NCI-H460 (cell line): Measurements from ENCODE around the gene ANKHD1. TPM values are rescaled to one million over a fixed set of nuclear protein-coding genes. Genes with fewer than 3 reads are reported as not detected.
A peak's percentile ranks its signal among the peaks of the same experiment; 100 is the strongest.

ENCODE experiments used
- DNase-seq: peaks from one replicate; pipeline ENCODE4 v3.0.0-alpha.2; 2016; ENCODE audit warnings: low read depth; ENCODE audit errors: extremely low read depth
- total RNA-seq: library from RNA; depleted of rRNA; stranded (reverse); fragments of >200 nt; shearing (Covaris generic); gene quantifications from 2 replicates; pipeline ENCODE4 v1.2.3, GENCODE V29; 2014

ANKHD1 gene
- total RNA-seq, 1 experiment from 2014 or later = 59.7 TPM

- DNase-seq = peak; percentile 84
These were observed 155.6 kb downstream of the ANKHD1 start, which contains the start of gene SRA1 for GRCh38 chr5:140557136-140557805. Gene SRA1, minus strand, starts transcription at chr5:140557473. Its CDS starts 21 bp downstream, at chr5:140557452.

- no peak for DNase-seq
These were observed 156.3 kb downstream of the ANKHD1 start for GRCh38 chr5:140557965-140558364.

- no peak for DNase-seq
These were observed 156.9 kb downstream of the ANKHD1 start for GRCh38 chr5:140558542-140558941.

- no peak for DNase-seq
These were observed 158.6 kb downstream of the ANKHD1 start for GRCh38 chr5:140560227-140560626.

GRCh38 chr5:140561753-140562523 is 160.3 kb downstream of the ANKHD1 start:
- no peak for DNase-seq

GRCh38 chr5:140563596-140563995 is 162.0 kb downstream of the ANKHD1 start:
- no peak for DNase-seq

- peak; percentile 96 for DNase-seq
These were observed 162.8 kb downstream of the ANKHD1 start, which contains the start of the genes APBB3 and SLC35A4 for GRCh38 chr5:140564196-140565023. Gene APBB3, minus strand, starts transcription at chr5:140564598. Its CDS starts 353 bp downstream, at chr5:140564245. Gene SLC35A4, plus strand, starts transcription at chr5:140564828. Its CDS starts 2,342 bp downstream, at chr5:140567170.

- DNase-seq = no peak
These were observed 163.6 kb downstream of the ANKHD1 start for GRCh38 chr5:140565024-140565779.

GRCh38 chr5:140565780-140566095 is 164.1 kb downstream of the ANKHD1 start:
- no peak for DNase-seq

- DNase-seq = no peak
These were observed 165.0 kb downstream of the ANKHD1 start for GRCh38 chr5:140566665-140567064.

GRCh38 chr5:140567136-140567818 is 165.6 kb downstream of the ANKHD1 start:
- DNase-seq = no peak

GRCh38 chr5:140567871-140568270 is 166.2 kb downstream of the ANKHD1 start:
- DNase-seq = no peak

- DNase-seq = no peak
These were observed 166.9 kb downstream of the ANKHD1 start for GRCh38 chr5:140568443-140569063.

- DNase-seq = no peak
These were observed 167.6 kb downstream of the ANKHD1 start for GRCh38 chr5:140569197-140569596.

GRCh38 chr5:140570058-140570457 is 168.4 kb downstream of the ANKHD1 start:
- no peak for DNase-seq

- no peak for DNase-seq
These were observed 168.9 kb downstream of the ANKHD1 start for GRCh38 chr5:140570488-140570887.

- no peak for DNase-seq
These were observed 169.5 kb downstream of the ANKHD1 start for GRCh38 chr5:140571105-140571504.

GRCh38 chr5:140573683-140574082 is 172.1 kb downstream of the ANKHD1 start:
- DNase-seq = no peak

GRCh38 chr5:140574165-140574564 is 172.5 kb downstream of the ANKHD1 start:
- DNase-seq = no peak
